ENCODE results near the gene FXR2.
A peak's percentile ranks its signal among the peaks of the same experiment; 100 is the strongest.

The FXR2 gene

DNA sequence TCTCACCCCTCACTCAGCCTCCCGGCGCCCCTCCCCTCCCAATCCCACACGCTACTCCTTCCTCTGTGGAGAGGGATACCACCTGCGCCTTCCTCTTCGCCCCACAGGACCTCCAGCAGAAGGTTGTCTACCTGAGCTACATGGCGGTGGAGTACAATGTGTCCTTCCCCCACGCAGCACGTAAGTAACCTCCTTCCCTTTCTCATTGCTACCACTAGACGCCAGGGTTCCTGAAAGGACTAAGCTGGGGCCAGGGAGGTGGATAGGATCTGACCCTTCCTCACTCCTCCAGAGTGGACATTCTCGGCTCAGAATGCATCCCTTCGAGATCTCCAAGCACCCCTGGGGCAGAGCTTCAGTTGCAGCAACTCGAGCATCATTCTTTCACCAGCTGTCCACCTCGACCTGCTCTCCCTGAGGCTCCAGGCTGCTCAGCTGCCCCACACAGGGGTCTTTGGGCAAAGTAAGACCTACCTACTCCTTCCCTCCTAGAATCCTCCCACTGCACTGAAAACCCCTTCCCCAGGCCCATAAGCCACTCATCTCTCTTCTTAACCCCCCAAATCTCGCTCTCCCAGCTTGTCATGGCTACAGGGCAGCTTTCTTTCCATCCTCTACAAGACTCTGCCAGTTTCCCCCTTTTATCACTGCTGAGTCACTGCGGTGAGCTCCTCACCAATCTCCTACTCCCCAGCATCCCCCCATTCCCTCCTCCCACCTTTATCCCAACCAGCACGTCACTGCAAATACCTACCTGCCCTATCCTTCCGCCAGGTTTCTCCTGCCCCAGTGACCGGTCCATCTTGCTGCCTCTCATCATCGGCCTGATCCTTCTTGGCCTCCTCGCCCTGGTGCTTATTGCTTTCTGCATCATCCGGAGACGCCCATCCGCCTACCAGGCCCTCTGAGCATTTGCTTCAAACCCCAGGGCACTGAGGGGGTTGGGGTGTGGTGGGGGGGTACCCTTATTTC, 33.8 kb downstream of the FXR2 start:
- no peaks in the 10 kb centered on the region for H3K9me2 ChIP-seq (ENCODE audit: low read depth, low read length)
- H4K20me1 ChIP-seq (ENCODE audit: insufficient read depth, low read length), result no peaks in the 10 kb centered on the region
- TF ChIP-seq EZH2 (IDR thresholded peaks at IDR 0.05; ENCODE audit: borderline replicate concordance, low read length), result no peak
- TF ChIP-seq, protein P1, sequence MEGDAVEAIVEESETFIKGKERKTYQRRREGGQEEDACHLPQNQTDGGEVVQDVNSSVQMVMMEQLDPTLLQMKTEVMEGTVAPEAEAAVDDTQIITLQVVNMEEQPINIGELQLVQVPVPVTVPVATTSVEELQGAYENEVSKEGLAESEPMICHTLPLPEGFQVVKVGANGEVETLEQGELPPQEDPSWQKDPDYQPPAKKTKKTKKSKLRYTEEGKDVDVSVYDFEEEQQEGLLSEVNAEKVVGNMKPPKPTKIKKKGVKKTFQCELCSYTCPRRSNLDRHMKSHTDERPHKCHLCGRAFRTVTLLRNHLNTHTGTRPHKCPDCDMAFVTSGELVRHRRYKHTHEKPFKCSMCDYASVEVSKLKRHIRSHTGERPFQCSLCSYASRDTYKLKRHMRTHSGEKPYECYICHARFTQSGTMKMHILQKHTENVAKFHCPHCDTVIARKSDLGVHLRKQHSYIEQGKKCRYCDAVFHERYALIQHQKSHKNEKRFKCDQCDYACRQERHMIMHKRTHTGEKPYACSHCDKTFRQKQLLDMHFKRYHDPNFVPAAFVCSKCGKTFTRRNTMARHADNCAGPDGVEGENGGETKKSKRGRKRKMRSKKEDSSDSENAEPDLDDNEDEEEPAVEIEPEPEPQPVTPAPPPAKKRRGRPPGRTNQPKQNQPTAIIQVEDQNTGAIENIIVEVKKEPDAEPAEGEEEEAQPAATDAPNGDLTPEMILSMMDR (IDR thresholded peaks at IDR 0.05; ENCODE audit: low read length), result no peak
- no peaks in the 10 kb centered on the region for H3K9me3 ChIP-seq (ENCODE audit: low read length)
- no peak overlapping the region for H3K4me3 ChIP-seq (ENCODE audit: low read depth, low read length, poor library complexity, severe bottlenecking)
- no peak overlapping the region for H2AFZ ChIP-seq (ENCODE audit: low read length)
- no peaks in the 10 kb centered on the region for H3K27me3 ChIP-seq (ENCODE audit: insufficient read depth, low read length)
- H3K4me1 ChIP-seq (ENCODE audit: insufficient read depth, low read length, severe bottlenecking), result peaks cover 54% of the 10 kb centered on the region
- H3F3A ChIP-seq (ENCODE audit: insufficient read depth, low read length), result peaks cover 33% of the 10 kb centered on the region; the same call in 1 of the 2 replicates
- H3K9ac ChIP-seq (ENCODE audit: low read length), result no peak overlapping the region
- no peaks in the 10 kb centered on the region for H3K79me2 ChIP-seq (ENCODE audit: insufficient read depth, low read length)
- H3K27ac ChIP-seq (ENCODE audit: low read depth, low read length, poor library complexity, severe bottlenecking), result peak overlapping the region; percentile 88
- H3K36me3 ChIP-seq (ENCODE audit: insufficient read depth, low read length), result peaks cover 44% of the 10 kb centered on the region
- no peak overlapping the region for H3K4me2 ChIP-seq (ENCODE audit: low read length)

DNA sequence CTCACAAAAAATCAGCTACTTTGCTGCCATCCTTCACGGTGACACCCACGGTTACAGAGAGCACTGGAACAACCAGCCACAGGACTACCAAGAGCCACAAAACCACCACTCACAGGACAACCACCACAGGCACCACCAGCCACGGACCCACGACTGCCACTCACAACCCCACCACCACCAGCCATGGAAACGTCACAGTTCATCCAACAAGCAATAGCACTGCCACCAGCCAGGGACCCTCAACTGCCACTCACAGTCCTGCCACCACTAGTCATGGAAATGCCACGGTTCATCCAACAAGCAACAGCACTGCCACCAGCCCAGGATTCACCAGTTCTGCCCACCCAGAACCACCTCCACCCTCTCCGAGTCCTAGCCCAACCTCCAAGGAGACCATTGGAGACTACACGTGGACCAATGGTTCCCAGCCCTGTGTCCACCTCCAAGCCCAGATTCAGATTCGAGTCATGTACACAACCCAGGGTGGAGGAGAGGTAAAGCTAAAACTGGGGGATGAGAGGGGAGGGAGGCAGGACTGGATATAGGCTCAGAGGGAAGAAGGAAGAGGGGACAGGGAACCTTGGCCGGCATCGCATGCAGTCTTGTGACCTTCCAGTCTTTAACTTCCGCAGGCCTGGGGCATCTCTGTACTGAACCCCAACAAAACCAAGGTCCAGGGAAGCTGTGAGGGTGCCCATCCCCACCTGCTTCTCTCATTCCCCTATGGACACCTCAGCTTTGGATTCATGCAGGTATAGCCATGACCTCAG, 34.7 kb downstream of the FXR2 start:
- Histone ChIP-seq H3K4me2 (ENCODE audit: low read length) (no peak overlapping the region), H2AFZ (ENCODE audit: low read length) (no peak overlapping the region), H3F3A (ENCODE audit: insufficient read depth, low read length) (peaks cover 42% of the 10 kb centered on the region), H3K9ac (ENCODE audit: low read length) (no peak overlapping the region), H3K36me3 (ENCODE audit: insufficient read depth, low read length) (peaks cover 52% of the 10 kb centered on the region), H3K9me3 (ENCODE audit: low read length) (no peaks in the 10 kb centered on the region), H3K4me3 (ENCODE audit: low read depth, low read length, poor library complexity, severe bottlenecking) (no peak overlapping the region), H3K4me1 (ENCODE audit: insufficient read depth, low read length, severe bottlenecking) (peaks cover 55% of the 10 kb centered on the region), H3K9me2 (ENCODE audit: low read depth, low read length) (no peaks in the 10 kb centered on the region), H3K27ac (ENCODE audit: low read depth, low read length, poor library complexity, severe bottlenecking) (peak overlapping the region; percentile 88), H3K79me2 (ENCODE audit: insufficient read depth, low read length) (peaks cover 5% of the 10 kb centered on the region; the same call in 1 of the 2 replicates), H3K27me3 (ENCODE audit: insufficient read depth, low read length) (no peaks in the 10 kb centered on the region), H4K20me1 (ENCODE audit: insufficient read depth, low read length) (0 out of 2 replicates have a peak, but pooled peaks cover 3% of the 10 kb centered on the region)
- TF ChIP-seq, protein P1 (IDR thresholded peaks at IDR 0.05; ENCODE audit: low read length), result no peak
- TF ChIP-seq EZH2 (IDR thresholded peaks at IDR 0.05; ENCODE audit: borderline replicate concordance, low read length), result no peak

DNA sequence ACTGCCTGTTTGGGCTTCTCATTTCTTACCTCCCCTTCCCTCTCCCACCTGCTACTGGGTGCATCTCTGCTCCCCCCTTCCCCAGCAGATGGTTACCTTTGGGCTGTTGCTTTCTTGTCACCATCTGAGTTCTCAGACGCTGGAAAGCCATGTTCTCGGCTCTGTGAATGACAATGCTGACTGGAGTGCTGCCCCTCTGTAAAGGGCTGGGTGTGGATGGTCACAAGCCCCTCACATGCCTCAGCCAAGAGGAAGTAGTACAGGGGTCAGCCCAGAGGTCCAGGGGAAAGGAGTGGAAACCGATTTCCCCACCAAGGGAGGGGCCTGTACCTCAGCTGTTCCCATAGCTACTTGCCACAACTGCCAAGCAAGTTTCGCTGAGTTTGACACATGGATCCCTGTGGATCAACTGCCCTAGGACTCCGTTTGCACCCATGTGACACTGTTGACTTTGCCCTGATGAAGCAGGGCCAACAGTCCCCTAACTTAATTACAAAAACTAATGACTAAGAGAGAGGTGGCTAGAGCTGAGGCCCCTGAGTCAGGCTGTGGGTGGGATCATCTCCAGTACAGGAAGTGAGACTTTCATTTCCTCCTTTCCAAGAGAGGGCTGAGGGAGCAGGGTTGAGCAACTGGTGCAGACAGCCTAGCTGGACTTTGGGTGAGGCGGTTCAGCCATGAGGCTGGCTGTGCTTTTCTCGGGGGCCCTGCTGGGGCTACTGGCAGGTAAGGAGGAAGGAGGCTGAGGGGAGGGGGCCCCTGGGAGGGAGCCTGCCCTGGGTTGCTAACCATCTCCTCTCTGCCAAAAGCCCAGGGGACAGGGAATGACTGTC, 35.5 kb downstream of the FXR2 start, which contains the start of gene CD68:
CD68 (plus strand) TSS at position 638 of the 833 bp plus-strand sequence; CDS start at position 678, 40 bp downstream.
- Histone ChIP-seq H2AFZ (ENCODE audit: low read length) (no peak within 1 kb of the TSS), H3K9me3 (ENCODE audit: low read length) (no peaks in the 10 kb centered on the region), H3K27me3 (ENCODE audit: insufficient read depth, low read length) (no peaks in the 10 kb centered on the region), H3F3A (ENCODE audit: insufficient read depth, low read length) (peaks cover 44% of the 10 kb centered on the region), H3K79me2 (ENCODE audit: insufficient read depth, low read length) (peaks cover 13% of the 10 kb centered on the region), H3K4me1 (ENCODE audit: insufficient read depth, low read length, severe bottlenecking) (peaks cover 55% of the 10 kb centered on the region), H3K4me3 (ENCODE audit: low read depth, low read length, poor library complexity, severe bottlenecking) (no peak within 1 kb of the TSS), H3K4me2 (ENCODE audit: low read length) (no peak within 1 kb of the TSS), H3K36me3 (ENCODE audit: insufficient read depth, low read length) (peaks cover 60% of the 10 kb centered on the region), H3K27ac (ENCODE audit: low read depth, low read length, poor library complexity, severe bottlenecking) (peak within 1 kb of the TSS; percentile 88), H3K9ac (ENCODE audit: low read length) (no peak within 1 kb of the TSS), H4K20me1 (ENCODE audit: insufficient read depth, low read length) (peaks cover 5% of the 10 kb centered on the region; the same call in 1 of the 2 replicates), H3K9me2 (ENCODE audit: low read depth, low read length) (no peaks in the 10 kb centered on the region)
- TF ChIP-seq EZH2 (IDR thresholded peaks at IDR 0.05; ENCODE audit: borderline replicate concordance, low read length), result no peak
- TF ChIP-seq, protein P1 (IDR thresholded peaks at IDR 0.05; ENCODE audit: low read length), result no peak
